ENCODE measurements around the gene FILIP1L. TPM values are rescaled to one million over a fixed set of nuclear protein-coding genes. Genes with fewer than 3 reads are reported as not detected.

FILIP1L gene
- total and polyA plus RNA-seq, 2 donors from 2014 or later, result 5.5 to 25.5 TPM

DNA sequence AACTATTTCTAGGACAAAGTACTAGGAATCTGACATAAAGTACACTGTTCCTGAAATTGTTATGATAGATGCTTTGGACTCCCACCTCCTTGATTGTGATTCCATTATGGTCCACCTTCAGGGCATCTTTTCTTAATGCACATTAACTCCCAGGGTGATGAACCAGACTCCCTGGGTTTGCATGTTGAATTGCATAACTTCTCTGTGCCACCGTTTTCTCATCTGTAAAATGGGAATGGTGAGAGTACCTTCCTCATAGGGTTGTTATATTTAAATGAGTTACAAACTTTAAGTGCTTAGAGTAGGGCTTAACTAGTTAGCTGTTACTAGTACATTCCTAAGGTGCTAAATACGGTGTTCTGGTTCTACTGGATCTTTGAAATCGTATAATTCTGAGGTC, 214.7 kb downstream of the FILIP1L start:
- Histone ChIP-seq H3K27me3 (ENCODE audit: control insufficient read depth, insufficient read depth, low read length) (no peaks in the 10 kb centered on the region), H3K9me3 (ENCODE audit: control insufficient read depth in 2 of 3, insufficient read depth in 1 of 3, low read length in 3 of 3) (no peaks in the 10 kb centered on the region), H3K4me1 (ENCODE audit: control insufficient read depth in 2 of 3, insufficient read depth in 2 of 3, low read depth in 1 of 3, low read length in 3 of 3) (peaks cover 0 to 5% (median 5%) of the 10 kb centered on the region in 3 donors), H3K4me3 (ENCODE audit: low read length in 3 of 3) (no peak overlapping the region), H3K36me3 (ENCODE audit: control insufficient read depth in 2 of 3, insufficient read depth in 3 of 3, low read length in 3 of 3) (no peaks in the 10 kb centered on the region), H3K9ac (ENCODE audit: low read length in 3 of 3) (no peak overlapping the region), H3K27ac (ENCODE audit: low read depth in 2 of 2, low read length in 2 of 2) (no peak overlapping the region)
- FAIRE-seq, result no peak
- no peak for DNase-seq
- TF ChIP-seq, protein P1, sequence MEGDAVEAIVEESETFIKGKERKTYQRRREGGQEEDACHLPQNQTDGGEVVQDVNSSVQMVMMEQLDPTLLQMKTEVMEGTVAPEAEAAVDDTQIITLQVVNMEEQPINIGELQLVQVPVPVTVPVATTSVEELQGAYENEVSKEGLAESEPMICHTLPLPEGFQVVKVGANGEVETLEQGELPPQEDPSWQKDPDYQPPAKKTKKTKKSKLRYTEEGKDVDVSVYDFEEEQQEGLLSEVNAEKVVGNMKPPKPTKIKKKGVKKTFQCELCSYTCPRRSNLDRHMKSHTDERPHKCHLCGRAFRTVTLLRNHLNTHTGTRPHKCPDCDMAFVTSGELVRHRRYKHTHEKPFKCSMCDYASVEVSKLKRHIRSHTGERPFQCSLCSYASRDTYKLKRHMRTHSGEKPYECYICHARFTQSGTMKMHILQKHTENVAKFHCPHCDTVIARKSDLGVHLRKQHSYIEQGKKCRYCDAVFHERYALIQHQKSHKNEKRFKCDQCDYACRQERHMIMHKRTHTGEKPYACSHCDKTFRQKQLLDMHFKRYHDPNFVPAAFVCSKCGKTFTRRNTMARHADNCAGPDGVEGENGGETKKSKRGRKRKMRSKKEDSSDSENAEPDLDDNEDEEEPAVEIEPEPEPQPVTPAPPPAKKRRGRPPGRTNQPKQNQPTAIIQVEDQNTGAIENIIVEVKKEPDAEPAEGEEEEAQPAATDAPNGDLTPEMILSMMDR (IDR thresholded peaks at IDR 0.05; ENCODE audit: borderline replicate concordance, extremely low read depth, insufficient read depth), result no peak
- intact Hi-C loops (cut with DNase I), result no loop called here

DNA sequence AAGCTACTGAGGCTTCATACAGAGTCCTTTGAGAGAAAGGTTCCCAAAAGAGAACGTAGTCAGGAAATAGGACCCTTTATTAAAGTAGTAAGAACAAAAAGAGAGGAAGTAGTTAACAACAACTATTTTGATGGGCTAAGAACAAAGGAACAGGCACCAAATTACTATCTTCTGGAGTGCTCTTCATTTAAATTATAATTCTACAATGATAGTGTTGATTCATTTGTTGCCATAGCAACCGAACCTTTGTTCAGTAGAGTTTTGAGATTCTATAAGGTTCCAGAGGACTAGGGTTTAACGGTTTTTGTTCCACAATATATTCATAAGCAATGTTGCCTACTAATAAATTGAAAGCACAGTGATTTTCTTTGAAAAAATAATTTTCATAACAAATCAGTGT, 217.8 kb downstream of the FILIP1L start:
- DNase-seq, result no peak
- Histone ChIP-seq H3K36me3 (ENCODE audit: control insufficient read depth in 2 of 3, insufficient read depth in 3 of 3, low read length in 3 of 3) (no peaks in the 10 kb centered on the region), H3K9ac (ENCODE audit: low read length in 3 of 3) (no peak overlapping the region), H3K4me1 (ENCODE audit: control insufficient read depth in 2 of 3, insufficient read depth in 2 of 3, low read depth in 1 of 3, low read length in 3 of 3) (peaks cover 0 to 3% (median 0%) of the 10 kb centered on the region in 3 donors), H3K27ac (ENCODE audit: low read depth in 2 of 2, low read length in 2 of 2) (no peak overlapping the region), H3K9me3 (ENCODE audit: control insufficient read depth in 2 of 3, insufficient read depth in 1 of 3, low read length in 3 of 3) (no peaks in the 10 kb centered on the region), H3K4me3 (ENCODE audit: low read length in 3 of 3) (no peak overlapping the region), H3K27me3 (ENCODE audit: control insufficient read depth, insufficient read depth, low read length) (no peaks in the 10 kb centered on the region)
- no peak for FAIRE-seq
- intact Hi-C loops (cut with DNase I), result no loop called here
- TF ChIP-seq, protein P1 (IDR thresholded peaks at IDR 0.05; ENCODE audit: borderline replicate concordance, extremely low read depth, insufficient read depth), result no peak

DNA sequence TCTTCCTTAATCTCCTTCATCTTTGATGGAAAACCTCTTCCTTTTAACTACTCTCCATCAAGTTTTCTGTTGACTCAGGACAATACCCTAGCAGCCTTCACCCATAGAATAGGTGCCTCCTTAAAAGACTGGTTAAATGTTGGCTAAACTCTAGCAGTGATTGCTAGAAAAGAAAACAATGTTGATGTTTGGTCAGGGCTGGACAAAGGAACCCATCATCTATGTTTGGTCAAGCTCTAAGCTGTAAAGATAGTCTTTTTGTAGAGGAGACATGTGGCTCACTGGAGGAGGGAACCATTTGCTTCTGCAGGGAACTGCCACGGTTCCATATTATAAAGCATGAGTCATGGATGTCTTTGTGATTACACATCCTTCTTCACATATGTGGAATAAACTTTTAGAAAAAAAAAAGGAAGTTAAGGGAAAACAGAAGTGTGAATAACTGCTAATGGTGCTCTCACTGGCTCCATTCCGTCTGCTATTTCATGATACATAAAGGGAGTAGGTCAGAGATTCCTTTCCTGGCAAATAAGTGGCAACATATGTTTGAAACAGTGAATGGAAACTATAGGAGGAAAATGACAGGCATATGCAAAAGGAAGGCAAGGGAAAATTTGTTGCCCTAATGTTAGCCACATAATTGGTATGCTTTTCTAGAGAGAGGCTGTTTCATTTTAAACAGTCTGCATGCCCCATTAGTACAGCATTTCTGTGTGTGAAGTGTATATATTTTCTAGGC, 218.4 kb downstream of the FILIP1L start:
- no peak overlapping the region for H3K9ac ChIP-seq (ENCODE audit: low read length in 3 of 3)
- FAIRE-seq (no peak), DNase-seq (no peak)
- H3K27ac ChIP-seq (ENCODE audit: low read depth in 2 of 2, low read length in 2 of 2), result no peak overlapping the region
- H3K4me1 ChIP-seq (ENCODE audit: control insufficient read depth in 2 of 3, insufficient read depth in 2 of 3, low read depth in 1 of 3, low read length in 3 of 3), result no peaks in the 10 kb centered on the region
- TF ChIP-seq, protein P1 (IDR thresholded peaks at IDR 0.05; ENCODE audit: borderline replicate concordance, extremely low read depth, insufficient read depth), result no peak
- H3K36me3 ChIP-seq (ENCODE audit: control insufficient read depth in 2 of 3, insufficient read depth in 3 of 3, low read length in 3 of 3), result no peaks in the 10 kb centered on the region
- no peaks in the 10 kb centered on the region for H3K27me3 ChIP-seq (ENCODE audit: control insufficient read depth, insufficient read depth, low read length)
- intact Hi-C loops (cut with DNase I), result no loop called here
- H3K4me3 ChIP-seq (ENCODE audit: low read length in 3 of 3), result no peak overlapping the region
- no peaks in the 10 kb centered on the region for H3K9me3 ChIP-seq (ENCODE audit: control insufficient read depth in 2 of 3, insufficient read depth in 1 of 3, low read length in 3 of 3)
